Stimulated activated CD4-positive, alpha-beta T cell treated with anti-CD3 and anti-CD28 coated beads, TNF-alpha, amount 100 ng/mL, for 1 hour (primary cell): Measurements from ENCODE around the gene UBE2B.
A peak's percentile ranks its signal among the peaks of the same experiment; 100 is the strongest.
"Not testable (repeated sequence)": the region's sequence is repeated elsewhere in the genome, so short reads cannot be mapped to it uniquely, and the experiment has no call there.

ENCODE experiments used
- DNase-seq, 3 donors: peaks; one replicate each; pipeline ENCODE4 v3.0.0-alpha.2; 2020; ENCODE audit warnings: low read depth in 3 of 3, low spot score in 1 of 3

The UBE2B gene

DNA sequence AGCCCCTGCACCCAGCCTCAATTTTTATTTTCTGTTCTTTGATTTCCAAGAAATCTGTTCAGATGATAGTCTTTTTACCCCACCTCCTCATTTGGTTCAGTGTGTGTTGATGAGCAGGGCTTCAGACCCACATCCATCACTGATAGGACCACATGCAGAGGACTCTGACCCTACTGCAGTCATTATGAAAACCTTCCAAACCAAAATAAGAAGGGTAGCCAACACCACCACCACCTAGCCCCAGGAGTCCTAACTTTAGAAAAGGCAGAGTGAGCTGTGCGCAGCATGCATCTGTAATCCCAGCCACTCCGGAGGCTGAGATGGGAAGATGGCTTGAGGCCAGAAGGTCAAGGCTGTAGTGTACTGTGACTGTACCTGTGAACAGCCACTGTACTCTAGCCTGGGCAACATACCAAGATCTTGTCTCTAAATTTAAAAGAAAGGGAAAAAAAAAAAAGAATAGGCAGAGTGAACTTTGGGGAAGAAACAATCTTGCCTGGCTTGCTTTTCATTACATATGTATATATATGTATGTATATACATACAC lies 27.3 kb downstream of the UBE2B start:
- no peak for DNase-seq

DNA sequence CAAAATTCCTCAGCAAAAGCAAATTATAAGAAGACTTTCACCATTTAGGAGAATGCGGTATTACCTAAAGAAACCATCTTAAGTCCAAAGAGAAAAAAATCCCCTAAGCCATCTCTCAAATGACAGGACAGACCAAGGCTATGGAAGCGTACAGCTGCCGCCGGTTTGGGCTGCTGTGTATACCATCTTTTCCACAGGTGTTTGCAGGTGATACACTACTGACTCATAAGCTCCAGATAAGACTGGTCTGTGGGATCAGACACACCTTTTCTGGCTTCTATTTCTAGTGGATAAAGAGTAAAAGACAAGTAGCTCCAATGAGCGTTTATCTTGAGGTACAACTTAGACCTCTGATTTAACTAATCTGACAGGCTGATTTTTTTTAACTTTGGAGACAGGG lies 32.6 kb downstream of the UBE2B start:
- no peak for DNase-seq

DNA sequence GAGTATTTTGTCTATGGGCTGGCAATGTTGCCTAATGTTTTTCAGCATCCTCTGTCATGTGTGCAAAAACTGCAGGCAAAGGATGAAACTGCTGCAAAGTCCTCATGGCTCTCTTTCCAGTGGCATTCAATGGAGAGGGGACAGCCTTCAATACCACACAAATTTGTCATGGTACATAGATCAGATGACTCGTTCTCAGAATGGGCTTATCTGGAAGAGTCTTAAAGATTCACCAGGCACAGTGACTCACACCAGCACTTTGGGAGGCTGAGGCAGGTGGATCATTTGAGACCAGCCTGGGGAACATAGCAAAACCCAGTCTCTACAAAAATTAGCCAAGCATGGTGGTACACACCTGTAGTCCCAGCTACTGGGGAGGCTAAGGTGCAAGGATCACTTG lies 35.0 kb downstream of the UBE2B start:
- no peak for DNase-seq

DNA sequence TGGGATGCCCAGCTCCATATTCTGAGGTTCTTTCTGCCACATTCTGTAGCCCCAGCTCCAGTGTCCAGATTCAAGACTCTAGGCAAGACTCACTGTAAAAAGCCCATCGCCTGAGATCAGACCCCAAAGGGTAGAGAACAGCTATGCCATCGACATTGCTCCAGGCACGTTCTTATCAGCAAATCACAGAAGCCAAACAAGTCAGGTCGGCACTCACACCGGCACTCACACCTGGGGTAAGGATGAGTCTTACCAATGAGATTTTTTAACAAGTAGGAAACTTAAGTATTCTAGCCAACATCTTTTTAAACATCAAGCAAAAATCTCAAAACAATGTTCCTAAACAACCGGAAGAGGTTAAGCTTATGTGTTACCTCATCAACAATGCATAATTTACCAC lies 38.0 kb downstream of the UBE2B start:
- DNase-seq = no peak

DNA sequence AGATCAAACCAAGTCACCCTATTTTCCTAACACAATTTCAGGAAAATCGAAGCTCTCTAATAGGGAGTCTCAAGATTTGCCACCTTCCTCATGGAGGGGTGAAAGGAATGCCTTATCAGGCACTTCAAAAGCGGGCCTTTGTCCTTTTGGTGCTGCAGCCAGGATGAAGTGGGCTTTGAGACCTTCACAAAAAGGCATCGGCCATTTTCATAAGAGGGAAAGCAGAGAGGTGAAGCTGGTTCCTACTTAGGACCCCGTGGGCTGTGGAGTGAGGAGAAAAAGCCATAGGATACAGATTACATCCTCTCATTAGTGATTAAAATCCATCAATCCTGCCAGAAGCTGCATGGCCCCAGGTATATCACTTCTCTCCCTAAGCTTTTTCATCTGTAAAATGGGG lies 39.5 kb downstream of the UBE2B start:
- no peak for DNase-seq

DNA sequence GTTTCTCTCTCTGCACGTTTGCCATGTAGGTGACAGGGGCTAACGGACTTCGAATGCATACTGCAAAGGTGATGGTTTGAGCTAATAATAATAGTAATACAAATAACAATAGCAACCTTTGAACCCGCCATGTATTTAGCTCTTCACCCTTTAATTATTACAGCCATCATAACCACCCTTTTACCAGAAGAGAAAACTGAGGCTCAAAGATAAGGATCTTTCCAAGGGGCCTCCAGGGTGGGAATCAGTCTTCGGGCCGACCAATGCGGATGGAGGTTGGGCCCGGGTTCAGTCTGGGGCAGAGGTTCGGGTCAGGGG lies 39.8 kb downstream of the UBE2B start:
- DNase-seq = no peak

DNA sequence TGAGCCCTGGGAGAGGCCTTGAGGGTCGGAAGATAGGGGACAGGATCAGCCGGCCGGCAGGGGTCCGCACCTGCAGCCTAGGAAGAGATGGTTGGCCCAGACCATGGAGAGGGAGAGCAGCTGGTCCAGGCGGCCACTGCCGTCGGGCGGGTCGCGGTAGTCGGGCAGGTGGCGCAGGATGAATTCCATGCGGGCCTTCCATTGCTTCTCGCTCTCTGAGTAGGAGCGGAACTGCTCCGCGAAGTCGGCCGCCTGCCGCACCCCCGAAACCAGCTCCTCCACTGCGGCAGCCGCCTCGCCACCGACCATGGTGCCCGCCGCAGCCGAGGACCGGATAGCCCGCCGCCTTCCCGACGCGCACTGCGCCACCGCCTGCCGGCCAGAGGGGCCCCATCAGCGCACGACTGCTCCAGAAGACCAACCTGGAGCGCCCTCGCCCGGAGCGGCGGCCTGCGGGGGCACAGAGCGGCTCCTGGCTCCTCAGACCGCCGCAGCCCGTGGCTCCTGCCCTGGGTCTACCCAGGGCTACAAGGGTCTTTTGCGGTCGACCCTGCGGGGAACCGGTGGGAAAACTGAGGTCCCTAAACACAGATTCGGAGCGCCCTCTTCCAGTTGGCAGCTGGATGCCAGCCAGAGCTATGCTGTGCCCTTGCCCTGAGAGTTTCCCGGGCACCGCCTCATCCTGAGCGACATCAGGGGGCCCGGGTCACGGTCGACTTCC lies 40.3 kb downstream of the UBE2B start, which contains the start of gene CDKN2AIPNL:
TSS of gene CDKN2AIPNL (minus strand) at position 336 of the 721 bp plus-strand sequence. CDS start at position 309, 27 bp downstream.
- DNase-seq = peak; percentile 67 to 79 (median 78)

DNA sequence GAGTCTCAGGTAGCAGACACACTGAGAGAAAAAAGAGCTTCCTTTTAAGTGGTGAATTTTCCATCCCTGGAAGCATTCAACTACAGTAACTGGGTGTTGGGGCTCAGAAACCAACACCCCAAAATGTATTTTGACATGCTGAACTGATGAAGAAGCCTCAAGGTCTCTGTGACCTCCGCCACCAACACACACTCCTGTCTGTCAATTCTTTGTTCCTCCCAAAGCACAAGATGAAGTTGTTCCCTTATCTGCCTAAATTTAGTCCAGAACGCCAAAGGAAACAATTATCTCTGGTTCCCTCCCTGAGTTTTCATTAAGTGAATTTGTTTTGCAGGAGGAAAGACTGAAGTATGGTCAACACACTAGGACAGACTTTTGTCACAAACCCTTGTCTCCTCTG lies 41.7 kb downstream of the UBE2B start:
- no peak for DNase-seq

DNA sequence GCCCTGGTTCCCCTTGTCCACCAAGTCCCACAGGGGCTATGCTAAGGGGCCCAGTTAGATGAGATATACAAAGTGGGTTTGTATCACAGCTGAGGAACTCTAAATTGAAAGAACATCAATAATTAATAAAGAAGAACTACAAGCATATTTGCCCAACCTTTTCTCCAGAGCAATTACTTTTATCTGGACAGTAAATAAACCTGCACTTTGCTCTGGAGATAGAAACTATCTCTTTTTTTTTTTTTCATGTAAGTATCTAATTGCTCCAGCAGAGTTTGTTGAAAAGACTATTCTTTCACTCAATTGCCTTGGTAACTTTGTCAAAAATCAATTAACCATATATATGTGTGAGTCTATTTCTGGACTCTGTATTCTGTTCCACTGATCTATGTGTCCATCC lies 46.3 kb downstream of the UBE2B start:
- no peak for DNase-seq

DNA sequence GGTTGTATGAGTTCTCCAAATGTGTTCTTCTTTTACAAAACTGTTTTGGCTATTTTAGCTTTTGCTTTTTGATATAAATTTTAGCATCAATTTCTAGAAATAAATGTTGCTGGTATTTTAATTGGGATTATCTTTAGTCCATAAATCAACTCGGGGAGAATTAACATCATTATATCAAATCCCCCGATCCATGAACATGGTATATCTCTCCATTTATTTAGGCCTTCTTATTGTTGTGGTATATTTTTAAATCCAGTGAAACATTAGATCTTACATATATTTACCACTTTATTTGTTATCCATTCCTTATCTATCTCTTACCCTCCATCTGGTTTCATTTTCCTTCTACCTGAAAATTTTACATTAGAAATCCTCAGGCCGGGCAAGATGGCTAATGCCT lies 47.6 kb downstream of the UBE2B start:
- DNase-seq = no peak

DNA sequence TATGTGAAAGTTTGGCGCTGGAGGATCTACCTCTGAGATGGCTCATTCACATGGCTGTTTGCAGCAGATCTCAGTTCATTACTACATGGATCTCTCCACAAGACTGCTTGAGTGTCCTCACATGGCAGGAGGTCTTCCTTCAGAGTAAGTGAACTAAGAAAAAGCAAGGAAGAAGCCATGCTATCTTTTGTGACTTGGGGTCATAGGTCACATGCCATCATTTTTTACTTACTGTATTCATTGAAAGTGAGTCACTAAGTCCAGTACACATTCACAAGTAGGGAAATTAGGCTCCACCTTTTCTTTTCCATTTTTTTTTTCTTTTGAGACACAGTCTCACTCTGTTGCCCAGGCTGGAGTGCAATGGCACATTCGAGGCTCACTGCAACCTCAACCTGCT lies 49.0 kb downstream of the UBE2B start:
- no peak for DNase-seq

DNA sequence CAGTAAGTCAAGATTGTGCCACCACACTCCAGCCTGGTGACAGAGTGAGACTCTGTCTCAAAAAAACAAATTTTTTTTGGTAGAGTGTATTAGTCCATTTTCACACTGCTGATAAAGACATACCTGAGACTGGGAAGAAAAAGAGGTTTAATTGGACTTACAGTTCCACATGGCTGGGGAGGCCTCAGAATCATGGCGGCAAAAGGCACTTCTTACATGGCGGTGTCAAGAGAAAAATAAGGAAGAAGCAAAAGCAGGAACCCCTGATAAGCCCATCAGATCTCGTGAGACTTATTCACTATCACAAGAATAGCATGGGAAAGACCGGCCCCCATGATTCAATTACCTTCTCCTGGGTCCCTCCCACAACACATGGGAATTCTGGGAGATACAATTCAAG lies 49.7 kb downstream of the UBE2B start:
- DNase-seq = not testable (repeated sequence)

DNA sequence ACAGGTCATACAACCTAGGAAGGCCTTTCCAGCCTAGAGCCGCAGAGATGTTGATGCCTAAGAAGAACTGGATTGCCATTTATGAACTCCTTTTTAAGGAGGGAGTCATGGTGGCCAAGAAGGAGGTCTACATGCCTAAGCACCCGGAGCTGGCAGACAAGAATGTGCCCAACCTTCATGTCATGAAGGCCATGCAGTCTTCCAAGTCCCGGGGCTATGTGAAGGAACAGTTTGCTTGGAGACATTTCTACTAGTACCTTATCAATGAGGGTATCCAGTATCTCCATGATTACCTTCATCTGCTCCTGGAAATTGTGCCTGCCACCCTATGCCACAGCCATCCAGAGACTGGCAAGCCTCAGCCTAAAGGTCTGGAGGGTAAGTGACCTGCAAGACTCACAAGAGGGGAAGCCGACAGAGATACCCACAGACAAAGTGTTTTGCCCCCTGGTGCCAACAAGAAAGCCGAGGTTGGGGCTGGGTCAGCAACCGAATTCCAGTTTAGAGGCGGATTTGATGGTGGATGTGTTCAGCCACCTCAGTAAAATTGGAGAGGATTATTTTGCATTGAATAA lies 51.5 kb downstream of the UBE2B start:
- no peak for DNase-seq

DNA sequence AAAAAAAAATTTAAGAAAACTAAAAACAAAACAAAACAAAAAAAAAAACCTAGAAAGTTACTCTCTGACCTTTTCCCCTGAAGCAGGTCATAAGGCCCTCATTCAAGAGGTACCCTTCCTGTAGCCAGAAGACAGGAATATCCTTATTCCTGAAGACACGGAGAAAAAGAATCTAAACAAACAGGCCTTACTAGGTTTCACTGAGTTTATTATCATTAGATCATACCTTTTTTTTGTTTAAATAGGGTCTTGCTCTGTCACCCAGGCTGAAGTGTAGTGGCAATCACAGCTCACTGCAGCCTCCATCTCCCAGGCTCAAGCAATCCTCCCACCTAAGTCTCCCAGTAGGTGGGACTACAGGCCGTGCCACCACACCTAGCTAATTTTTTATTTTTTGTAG lies 52.0 kb downstream of the UBE2B start:
- DNase-seq = no peak

DNA sequence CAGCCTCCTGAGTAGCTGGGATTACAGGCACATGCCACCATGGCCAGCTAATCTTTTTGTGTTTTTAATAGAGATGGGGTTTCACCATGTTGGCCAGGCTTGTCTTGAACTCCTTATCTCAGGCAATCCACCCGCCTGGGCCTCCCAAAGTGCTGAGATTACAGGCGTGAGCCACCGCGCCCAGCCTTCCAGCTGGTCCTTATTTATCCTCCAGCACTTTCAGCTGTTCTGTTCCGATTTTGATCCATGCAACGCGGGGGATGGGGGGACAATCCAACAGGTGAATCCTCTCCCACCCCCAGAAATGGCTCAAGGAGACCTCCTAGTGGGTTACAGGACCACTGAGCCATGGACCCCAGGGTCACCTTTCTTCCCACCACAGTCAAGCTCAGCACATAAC lies 55.0 kb downstream of the UBE2B start:
- no peak for DNase-seq

DNA sequence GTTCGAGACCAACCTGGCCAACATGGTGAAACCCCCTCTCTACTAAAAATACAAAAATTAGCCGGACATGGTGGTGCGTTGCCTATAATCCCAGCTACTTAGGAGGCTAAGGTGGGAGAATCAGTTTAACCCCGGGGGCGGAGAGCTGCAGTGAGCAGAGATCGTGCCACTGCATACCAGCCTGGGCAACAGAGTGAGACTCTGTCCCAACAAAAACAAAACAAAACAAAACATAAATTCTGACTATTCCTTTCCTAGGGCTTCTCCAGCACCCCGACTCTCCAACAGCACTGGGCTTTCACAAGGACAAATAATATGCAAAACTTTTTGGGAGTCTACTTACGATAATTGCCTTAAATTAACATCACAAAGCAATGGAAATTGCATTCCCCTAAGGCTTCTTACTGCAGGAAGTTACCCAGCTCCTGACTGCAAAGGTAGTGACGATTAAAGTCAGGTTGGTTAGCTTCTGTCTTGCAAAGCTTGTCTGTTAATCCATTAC lies 56.2 kb downstream of the UBE2B start:
- no peak for DNase-seq

DNA sequence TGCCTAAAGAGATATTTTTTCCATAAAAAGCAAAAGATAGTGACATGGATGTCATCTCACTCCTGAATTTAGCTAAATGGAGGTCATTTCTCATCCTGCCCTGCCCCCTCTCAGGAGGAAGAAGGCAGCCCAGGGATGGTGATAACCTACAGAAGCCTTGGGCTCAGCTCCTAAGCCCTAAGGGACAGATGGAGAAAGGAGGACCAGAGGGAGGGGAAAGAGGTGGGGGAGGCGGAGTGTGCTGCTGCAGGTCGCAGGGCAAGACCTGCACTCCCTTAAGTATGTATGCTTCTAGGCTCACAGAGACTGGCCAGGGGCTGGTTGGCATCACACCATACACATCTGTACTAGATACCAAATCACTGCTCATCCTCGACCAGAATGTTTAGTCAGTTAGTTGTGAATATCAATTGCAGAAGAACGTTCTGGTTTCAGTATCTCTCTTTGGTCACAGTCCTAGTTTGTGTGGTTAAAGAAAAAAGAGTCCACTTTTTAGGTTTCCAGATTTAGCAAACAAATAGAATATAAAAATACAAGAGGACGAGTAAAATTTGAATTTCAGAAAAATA lies 58.7 kb downstream of the UBE2B start:
- no peak for DNase-seq

DNA sequence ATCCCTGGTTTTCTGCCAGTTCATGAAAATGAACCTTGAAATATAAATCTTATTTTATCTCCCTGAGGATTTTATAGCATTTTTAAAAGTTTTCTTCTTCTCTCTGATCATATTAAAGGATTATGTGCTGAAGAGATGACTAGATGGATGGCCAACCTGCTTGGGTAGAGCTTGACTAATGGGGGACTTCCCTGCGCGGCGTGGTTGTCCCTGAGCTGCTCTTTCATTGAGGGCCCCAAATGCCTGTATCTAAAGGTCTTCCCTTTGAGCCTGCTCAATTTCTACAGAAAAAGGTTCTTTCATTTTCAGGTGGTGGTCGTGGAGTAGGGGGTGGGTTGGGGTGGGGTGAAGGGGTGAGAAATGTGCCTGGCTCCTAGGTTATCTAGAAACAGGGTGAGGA lies 60.8 kb downstream of the UBE2B start:
- no peak for DNase-seq

DNA sequence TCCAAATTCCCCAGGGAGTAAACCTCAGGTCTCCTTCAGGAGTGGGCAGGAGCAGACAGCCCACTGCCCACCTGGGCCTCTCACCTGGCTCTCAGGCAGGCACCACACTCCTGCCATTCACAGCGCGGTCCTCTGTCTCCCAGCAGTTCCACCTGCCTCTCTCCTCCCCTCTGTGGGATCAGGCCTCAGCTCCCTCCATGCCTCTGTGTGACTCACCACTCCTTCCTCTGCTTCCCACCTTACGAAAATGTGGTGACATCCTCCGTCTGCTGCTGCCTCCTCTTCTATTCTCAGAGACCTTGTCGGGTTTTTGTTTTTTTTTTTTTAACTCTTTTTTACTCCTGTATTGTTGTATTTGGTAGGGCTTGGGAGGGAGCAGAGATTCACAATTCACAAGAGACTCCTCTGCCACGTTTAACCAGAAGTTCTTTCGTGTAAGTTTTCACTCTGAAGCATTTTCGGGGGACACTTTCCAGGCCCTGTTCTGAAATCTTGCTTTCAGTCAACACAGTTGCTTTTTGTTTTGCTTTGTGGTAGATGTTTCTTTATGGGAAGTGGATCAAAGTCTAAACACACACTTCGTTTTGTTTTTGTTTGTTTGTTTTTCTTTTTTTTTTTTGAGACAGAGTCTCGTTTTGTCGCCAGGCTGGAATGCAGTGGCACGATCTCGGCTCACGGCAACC lies 61.4 kb downstream of the UBE2B start:
- DNase-seq = no peak

DNA sequence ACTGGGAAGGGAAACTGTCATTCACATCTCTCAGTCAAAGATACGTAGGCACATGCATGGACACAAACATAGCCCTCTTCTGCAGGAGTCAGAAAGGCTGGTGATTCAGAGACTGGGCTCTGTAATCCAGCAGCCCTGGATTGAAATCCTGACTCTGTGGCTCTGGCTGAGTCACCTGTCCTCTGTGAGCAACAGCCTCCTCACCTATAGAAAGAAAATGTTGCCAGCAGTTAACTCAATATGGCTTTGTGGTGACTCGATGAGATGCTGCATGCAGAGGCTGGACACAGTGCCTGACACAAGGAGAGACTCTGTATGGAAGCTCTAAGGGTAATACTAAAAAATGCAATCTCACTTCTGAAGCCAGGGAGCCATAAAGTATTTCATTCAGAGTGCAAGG lies 64.2 kb downstream of the UBE2B start:
- no peak for DNase-seq

DNA sequence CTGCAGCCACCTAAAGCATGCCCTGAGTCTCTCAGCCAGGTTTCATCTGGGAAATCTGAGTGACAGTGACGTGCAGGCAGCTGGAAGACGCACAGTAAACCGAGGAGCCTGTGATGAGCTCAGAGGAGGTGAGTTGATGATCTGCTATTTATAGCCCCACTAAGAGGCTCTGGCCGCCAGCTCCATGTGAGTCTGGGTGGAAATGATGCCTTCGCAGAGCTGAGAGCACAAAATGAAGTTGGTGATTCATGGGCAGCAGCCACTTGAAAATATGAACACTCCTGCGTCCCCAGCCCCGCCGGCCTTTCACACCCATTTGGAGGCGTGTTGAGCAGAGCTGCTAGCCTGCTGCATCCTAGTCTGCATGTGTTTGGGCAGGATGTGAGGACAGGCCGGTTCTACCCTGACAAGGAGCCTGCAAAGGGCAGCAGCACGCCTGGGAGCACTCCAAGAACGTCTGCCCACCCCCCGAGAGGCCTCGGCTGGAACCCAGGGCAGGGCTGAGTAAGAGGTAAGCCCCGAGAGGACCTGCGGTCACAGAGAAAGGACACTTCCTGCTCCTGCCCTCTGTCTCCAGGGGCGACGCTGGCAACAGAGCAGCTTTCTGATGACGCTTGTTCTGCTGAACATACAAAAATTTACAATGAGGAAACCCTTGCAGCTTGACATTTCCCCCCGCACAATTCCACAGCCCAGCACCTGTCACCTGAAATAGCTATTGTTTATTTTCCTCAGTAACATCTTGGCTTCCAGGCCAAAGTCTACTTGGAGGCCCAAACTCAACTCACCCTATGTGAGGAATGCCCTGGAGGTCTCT lies 65.4 kb downstream of the UBE2B start:
- DNase-seq = no peak
